Anterior cingulate cortex (tissue), 58 donors: ENCODE results near the gene PRR36.

Experiments used
- DNase-seq, 58 donors: peaks; one replicate each; lab custom pipeline; 2025; lab: John Stamatoyannopoulos, UW

The PRR36 gene

DNA sequence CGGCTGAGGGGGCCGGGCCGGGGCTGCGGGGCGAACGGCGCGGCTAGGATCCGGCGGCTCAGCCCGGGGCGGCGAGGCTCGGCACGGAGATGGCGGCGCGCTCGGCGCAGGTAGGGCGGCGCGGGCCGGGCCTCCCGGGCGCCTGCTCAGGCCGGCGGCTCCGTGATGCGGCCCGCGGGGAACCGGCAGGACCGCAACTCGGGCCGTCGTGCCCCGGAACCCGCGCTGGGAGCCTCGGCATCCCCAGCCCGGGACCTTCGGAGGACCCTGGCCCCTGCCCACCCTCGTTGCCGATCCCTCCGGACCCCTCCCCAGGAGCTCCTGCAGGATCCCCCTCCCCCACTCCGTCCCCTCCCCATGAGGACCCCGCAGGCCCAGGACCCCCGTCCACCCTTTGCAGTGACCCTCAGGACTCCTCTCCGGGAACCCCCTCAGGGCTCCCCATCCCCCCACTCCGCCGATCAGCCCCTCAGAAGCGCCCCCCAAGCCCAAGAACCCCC lies 43.9 kb downstream of the PRR36 start:
- DNase-seq = peak in 1 of 58 donors; percentile 32

GRCh38 chr19:7829561-7830271 lies 44.5 kb downstream of the PRR36 start, which contains the start of gene EVI5L:
Gene EVI5L (plus strand): TSS chr19:7830218. CDS start chr19:7846543, 16,325 bp downstream.
- DNase-seq = peak; percentile 96 to 100 (median 100)

GRCh38 chr19:7829166-7829520 lies 45.0 kb downstream of the PRR36 start:
- no peak for DNase-seq

GRCh38 chr19:7823686-7824301 lies 50.4 kb downstream of the PRR36 start:
- DNase-seq = peak in 1 of 58 donors; percentile 21

- DNase-seq = no peak
Observed at GRCh38 chr19:7822910-7823515, 51.2 kb downstream of the PRR36 start.

DNA sequence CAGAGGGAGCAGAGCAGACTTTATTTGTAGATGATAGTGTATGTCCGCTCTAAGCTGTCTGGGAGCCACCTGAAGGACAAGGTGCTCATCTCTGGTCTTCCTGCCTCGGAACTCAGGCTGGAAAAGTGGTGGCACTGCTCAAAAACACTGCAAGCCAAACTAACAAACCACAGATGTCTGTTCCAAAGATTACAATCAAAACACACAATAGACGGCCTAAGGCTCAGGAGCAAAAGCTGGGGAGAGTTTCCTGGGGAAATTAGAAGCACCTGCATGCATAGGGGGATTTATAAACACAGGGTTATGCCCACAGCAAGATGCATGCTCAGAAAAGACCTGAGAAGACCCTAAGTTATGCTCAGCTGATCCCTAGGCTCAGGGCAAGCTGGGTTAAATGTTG lies 53.6 kb downstream of the PRR36 start:
- DNase-seq = no peak

DNA sequence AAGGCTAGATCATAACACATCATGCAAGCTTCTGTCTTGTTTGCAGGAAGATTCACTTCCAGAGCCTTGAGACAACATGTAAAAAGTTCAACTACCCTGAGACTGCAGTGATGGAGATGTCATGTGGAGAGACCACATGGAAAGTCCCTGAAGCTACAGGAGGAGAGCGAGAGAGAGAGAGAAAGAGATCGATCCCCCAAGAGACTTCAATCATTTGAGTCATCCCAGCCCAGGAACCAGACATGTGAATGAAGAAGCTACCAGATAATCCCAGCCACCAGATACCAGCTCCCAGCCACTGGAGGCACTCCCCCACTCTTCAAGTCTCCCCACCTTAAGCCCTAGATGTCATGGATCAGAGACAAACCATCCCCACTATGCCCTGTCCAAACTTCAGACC lies 54.9 kb downstream of the PRR36 start:
- DNase-seq = no peak

- DNase-seq = no peak
Observed at GRCh38 chr19:7818806-7819205, 55.4 kb downstream of the PRR36 start.
